WTC11 (cell line): ENCODE measurements around the gene NPAS3. TPM values are rescaled to one million over a fixed set of nuclear protein-coding genes. Genes with fewer than 3 reads are reported as not detected.

Source experiments
- ATAC-seq: fragments of 200-7000 bp; cut with Tn5 transposase; 2 replicates; pipeline ENCODE4 v1.10.0; 2021; ENCODE audit warnings: mild to moderate bottlenecking, moderate library complexity
- CTCF ChIA-PET: fragments of 300-600 bp; sonication (Branson Sonifier 250); formaldehyde crosslinking; loops from one replicate; lab custom pipeline; 2021; ENCODE audit warnings: antibody characterized with exemption; lab: Charles Lee
- POLR2A ChIA-PET: fragments of 350-600 bp; sonication (Branson Sonifier 250); formaldehyde crosslinking; loops from one replicate; lab custom pipeline; 2021; ENCODE audit warnings: antibody characterized with exemption; lab: Charles Lee
- DNase-seq: peaks from one replicate; pipeline ENCODE4 v3.0.0; 2021; ENCODE audit warnings: low spot score
- H3K27ac Mint-ChIP-seq: 2 replicates; pipeline ENCODE4 v1.8.0; 2021; ENCODE audit warnings: mixed read lengths
- H3K27me3 Mint-ChIP-seq: 2 replicates; pipeline ENCODE4 v1.8.0; 2021; ENCODE audit warnings: low read depth, mild to moderate bottlenecking, moderate library complexity, mixed read lengths
- H3K36me3 Mint-ChIP-seq: 2 replicates; pipeline ENCODE4 v1.8.0; 2021; ENCODE audit warnings: mixed read lengths
- H3K4me1 Mint-ChIP-seq: 2 replicates; pipeline ENCODE4 v1.8.0; 2022; ENCODE audit warnings: mixed read lengths
- H3K4me3 Mint-ChIP-seq: 2 replicates; pipeline ENCODE4 v1.8.0; 2021; ENCODE audit warnings: mild to moderate bottlenecking, moderate library complexity, mixed read lengths
- H3K9me3 Mint-ChIP-seq: 2 replicates; pipeline ENCODE4 v1.8.0; 2021; ENCODE audit warnings: mixed read lengths
- CREB1 ChIP-seq: sonication (generic); formaldehyde crosslinking; IDR thresholded peaks from 2 replicates; pipeline ENCODE4 v1.8.0; 2023; ENCODE audit warnings: mild to moderate bottlenecking, missing genetic modification reagents
- ERG ChIP-seq: fragments of 250-450 bp; sonication (Bioruptor Pico); IDR thresholded peaks from 2 replicates; pipeline ENCODE4 v1.8.0; 2021; ENCODE audit warnings: mild to moderate bottlenecking
- ESRRA ChIP-seq: sonication (generic); formaldehyde crosslinking; IDR thresholded peaks from 2 replicates; pipeline ENCODE4 v1.8.1; 2022; ENCODE audit warnings: mild to moderate bottlenecking, missing genetic modification reagents, borderline replicate concordance
- ETV6 ChIP-seq: sonication (generic); formaldehyde crosslinking; IDR thresholded peaks from 2 replicates; pipeline ENCODE4 v1.8.1; 2022; ENCODE audit warnings: mild to moderate bottlenecking, missing genetic modification reagents
- FOXP4 ChIP-seq: sonication (generic); formaldehyde crosslinking; IDR thresholded peaks from 2 replicates; pipeline ENCODE4 v1.8.0; 2022; ENCODE audit warnings: mild to moderate bottlenecking, missing genetic modification reagents
- GABPB1 ChIP-seq: sonication (generic); formaldehyde crosslinking; IDR thresholded peaks from 2 replicates; pipeline ENCODE4 v1.8.1; 2023; ENCODE audit warnings: mild to moderate bottlenecking, missing genetic modification reagents
- MAX ChIP-seq: sonication (generic); formaldehyde crosslinking; IDR thresholded peaks from 2 replicates; pipeline ENCODE4 v1.8.0; 2022; ENCODE audit warnings: mild to moderate bottlenecking, missing genetic modification reagents
- NFE2L1 ChIP-seq: sonication (generic); formaldehyde crosslinking; IDR thresholded peaks from 2 replicates; pipeline ENCODE4 v1.8.1; 2023; ENCODE audit warnings: missing genetic modification reagents
- NR3C1 ChIP-seq: sonication (generic); formaldehyde crosslinking; conservative IDR thresholded peaks from 2 replicates; pipeline ENCODE4 v1.8.1; 2023; ENCODE audit warnings: low read depth, mild to moderate bottlenecking, missing genetic modification reagents
- PRDM15 ChIP-seq: sonication (generic); formaldehyde crosslinking; IDR thresholded peaks from 2 replicates; pipeline ENCODE4 v1.8.0; 2022; ENCODE audit warnings: missing genetic modification reagents
- SOX15 ChIP-seq: fragments of 250-450 bp; sonication (Bioruptor Pico); IDR thresholded peaks from 2 replicates; pipeline ENCODE4 v1.9.0; 2021; ENCODE audit warnings: mild to moderate bottlenecking
- STAT6 ChIP-seq: sonication (generic); formaldehyde crosslinking; conservative IDR thresholded peaks from 2 replicates; pipeline ENCODE4 v1.8.1; 2023; ENCODE audit warnings: mild to moderate bottlenecking, low read depth, missing genetic modification reagents, moderate library complexity
- TEAD4 ChIP-seq: sonication (generic); formaldehyde crosslinking; IDR thresholded peaks from 2 replicates; pipeline ENCODE4 v1.8.0; 2022; ENCODE audit warnings: mild to moderate bottlenecking, missing genetic modification reagents
- USF1 ChIP-seq: sonication (generic); formaldehyde crosslinking; IDR thresholded peaks from 2 replicates; pipeline ENCODE4 v1.8.0; 2022; ENCODE audit warnings: mild to moderate bottlenecking, missing genetic modification reagents
- USF2 ChIP-seq: sonication (generic); formaldehyde crosslinking; IDR thresholded peaks from 2 replicates; pipeline ENCODE4 v1.8.1; 2023; ENCODE audit warnings: mild to moderate bottlenecking, missing genetic modification reagents, moderate library complexity
- ZBTB21 ChIP-seq: sonication (generic); formaldehyde crosslinking; IDR thresholded peaks from 2 replicates; pipeline ENCODE4 v1.8.1; 2023; ENCODE audit warnings: mild to moderate bottlenecking, missing genetic modification reagents, borderline replicate concordance
- ZNF396 ChIP-seq: fragments of 250-450 bp; sonication (Bioruptor Pico); IDR thresholded peaks from 2 replicates; pipeline ENCODE4 v1.8.0; 2021; ENCODE audit warnings: mild to moderate bottlenecking, moderate library complexity, borderline replicate concordance
- ZNF423 ChIP-seq: fragments of 250-450 bp; sonication (Bioruptor Pico); IDR thresholded peaks from 2 replicates; pipeline ENCODE4 v2.1.2; 2022; ENCODE audit warnings: mild to moderate bottlenecking, moderate library complexity
- total RNA-seq: library from RNA; stranded (reverse); gene quantifications from 3 replicates; pipeline ENCODE4 v1.2.3, GENCODE V29; 2021

The NPAS3 gene
- total RNA-seq, 1 experiment from 2014 or later: 3.2 TPM

- ATAC-seq (no peak), DNase-seq (no peak)
- peaks cover 19% of the 10 kb centered on the region for H3K4me1 Mint-ChIP-seq
- H3K4me3 Mint-ChIP-seq: no peak overlapping the region
- no peaks in the 10 kb centered on the region for H3K27me3 Mint-ChIP-seq
- ChIA-PET POLR2A (no interaction called here), CTCF (no interaction called here)
- TF ChIP-seq USF2 (no peak), NFE2L1 (CRISPR knock-in tag) (no peak), STAT6 (CRISPR knock-in tag) (no peak), FOXP4 (CRISPR knock-in tag) (no peak), ZNF423 (CRISPR knock-in tag) (no peak), TEAD4 (CRISPR knock-in tag) (no peak), ERG (CRISPR knock-in tag) (no peak), GABPB1 (CRISPR knock-in tag) (no peak), MAX (CRISPR knock-in tag) (no peak), NR3C1 (CRISPR knock-in tag) (no peak), ZBTB21 (no peak), CREB1 (no peak), PRDM15 (CRISPR knock-in tag) (no peak), ZNF396 (no peak), ETV6 (CRISPR knock-in tag) (no peak)
- H3K27ac Mint-ChIP-seq: no peak overlapping the region
- H3K36me3 Mint-ChIP-seq: peaks cover 3% of the 10 kb centered on the region; the same call in 1 of the 2 replicates
- peaks cover 5% of the 10 kb centered on the region for H3K9me3 Mint-ChIP-seq
Observed at GRCh38 chr14:33370426-33370825, 431.7 kb downstream of the NPAS3 start.

GRCh38 chr14:33375196-33375595 is 436.5 kb downstream of the NPAS3 start:
- no peaks in the 10 kb centered on the region for H3K27me3 Mint-ChIP-seq
- peaks cover 5% of the 10 kb centered on the region for H3K9me3 Mint-ChIP-seq
- ChIA-PET POLR2A (no interaction called here), CTCF (no interaction called here)
- ATAC-seq (no peak), DNase-seq (no peak)
- peaks cover 5% of the 10 kb centered on the region for H3K4me1 Mint-ChIP-seq
- TF ChIP-seq SOX15 (CRISPR knock-in tag): no peak
- no peak for TF ChIP-seq GABPB1 (CRISPR knock-in tag)
- no peak for TF ChIP-seq ESRRA (CRISPR knock-in tag)
- TF ChIP-seq USF1 (CRISPR knock-in tag): no peak
- no peak overlapping the region for H3K27ac Mint-ChIP-seq
- H3K4me3 Mint-ChIP-seq: no peak overlapping the region
- H3K36me3 Mint-ChIP-seq: peaks cover 3% of the 10 kb centered on the region; the same call in 1 of the 2 replicates
